ENCODE data around the gene ZYX. TPM values are rescaled to one million over a fixed set of nuclear protein-coding genes. Genes with fewer than 3 reads are reported as not detected.

The ZYX gene
- total RNA-seq (16.9 and 33.5 TPM in 2 replicates), polyA plus RNA-seq (85.6 and 131 TPM in 2 replicates), polyA minus RNA-seq (ENCODE audit: low replicate concordance) (1,191 and 1,574 TPM in 2 replicates)
- 452 and 642 TPM in 2 replicates for polyA plus RNA-seq (2012)

GRCh38 chr7:143380646-143381426, at the start of gene ZYX:
TSS of gene ZYX (plus strand) at chr7:143381345. CDS start at chr7:143381572, 227 bp downstream.
- no peaks in the 10 kb centered on the region for H4K20me1 ChIP-seq (ENCODE audit: control insufficient read depth, extremely low read depth, insufficient read depth, low read length)
- peak; percentile 96 for DNase-seq (ENCODE audit: low read depth in 2 of 2)
- no peaks in the 10 kb centered on the region for H3K27me3 ChIP-seq (ENCODE audit: control insufficient read depth, insufficient read depth, low read length)
- H3K4me2 ChIP-seq (ENCODE audit: extremely low read depth, insufficient read depth, low read length) = peak within 1 kb of the TSS; percentile 95
- H3K9me3 ChIP-seq (ENCODE audit: control insufficient read depth, insufficient read depth, low read depth, low read length) = no peaks in the 10 kb centered on the region
- TF ChIP-seq EZH2 (IDR thresholded peaks at IDR 0.05; ENCODE audit: low read length, missing control alignments) (no peak), CTCF (conservative IDR thresholded peaks at IDR 0.05 in 1 of 2, IDR thresholded peaks at IDR 0.05 in 1 of 2; ENCODE audit: low read depth in 1 of 2, low read length in 2 of 2) (no peak)
- H3K36me3 ChIP-seq (ENCODE audit: control insufficient read depth, insufficient read depth, low read length) = peaks cover 18% of the 10 kb centered on the region
- H2AFZ ChIP-seq (ENCODE audit: low read length) = no peak within 1 kb of the TSS
- H3K4me3 ChIP-seq (replicated peaks in 1 of 4; ENCODE audit: control extremely low read depth in 1 of 4, insufficient read depth in 1 of 4, low read depth in 3 of 4, low read length in 4 of 4) = peak within 1 kb of the TSS; percentile 86 to 90 (median 89)
- H3K9ac ChIP-seq (ENCODE audit: insufficient read depth, low read length) = peak within 1 kb of the TSS; percentile 96
- H3K27ac ChIP-seq (ENCODE audit: insufficient read depth, low read length) = peak within 1 kb of the TSS; percentile 98
- peaks cover 11% of the 10 kb centered on the region for H3K4me1 ChIP-seq (ENCODE audit: control insufficient read depth, extremely low read depth, insufficient read depth, low read length)
- peaks cover 56% of the 10 kb centered on the region for H3K79me2 ChIP-seq (ENCODE audit: control insufficient read depth, insufficient read depth, low read length)

GRCh38 chr7:143334244-143334643, 46.9 kb upstream of the ZYX start:
- H4K20me1 ChIP-seq (ENCODE audit: control insufficient read depth, extremely low read depth, insufficient read depth, low read length) = no peaks in the 10 kb centered on the region
- TF ChIP-seq CTCF (conservative IDR thresholded peaks at IDR 0.05 in 1 of 2, IDR thresholded peaks at IDR 0.05 in 1 of 2; ENCODE audit: low read depth in 1 of 2, low read length in 2 of 2) (no peak), EZH2 (IDR thresholded peaks at IDR 0.05; ENCODE audit: low read length, missing control alignments) (no peak)

GRCh38 chr7:143337216-143337615, 43.9 kb upstream of the ZYX start:
- Histone ChIP-seq H3K27me3 (ENCODE audit: control insufficient read depth, insufficient read depth, low read length) (no peaks in the 10 kb centered on the region), H3K4me3 (replicated peaks in 1 of 4; ENCODE audit: control extremely low read depth in 1 of 4, insufficient read depth in 1 of 4, low read depth in 3 of 4, low read length in 4 of 4) (no peak overlapping the region)

More at GRCh38 chr7:143334244-143334643, 46.9 kb upstream of the ZYX start:
- peak in 1 of 2 donors; percentile 80 for DNase-seq (ENCODE audit: low read depth in 2 of 2)
- H2AFZ ChIP-seq (ENCODE audit: low read length) = no peak overlapping the region
- no peaks in the 10 kb centered on the region for H3K36me3 ChIP-seq (ENCODE audit: control insufficient read depth, insufficient read depth, low read length)
- no peak overlapping the region for H3K4me2 ChIP-seq (ENCODE audit: extremely low read depth, insufficient read depth, low read length)
- peaks cover 7% of the 10 kb centered on the region for H3K4me1 ChIP-seq (ENCODE audit: control insufficient read depth, extremely low read depth, insufficient read depth, low read length)
- no peaks in the 10 kb centered on the region for H3K79me2 ChIP-seq (ENCODE audit: control insufficient read depth, insufficient read depth, low read length)
- no peak overlapping the region for H3K9ac ChIP-seq (ENCODE audit: insufficient read depth, low read length)
- no peak overlapping the region for H3K27ac ChIP-seq (ENCODE audit: insufficient read depth, low read length)
- H3K27me3 ChIP-seq (ENCODE audit: control insufficient read depth, insufficient read depth, low read length) = no peaks in the 10 kb centered on the region
- no peak overlapping the region for H3K4me3 ChIP-seq (replicated peaks in 1 of 4; ENCODE audit: control extremely low read depth in 1 of 4, insufficient read depth in 1 of 4, low read depth in 3 of 4, low read length in 4 of 4)
- H3K9me3 ChIP-seq (ENCODE audit: control insufficient read depth, insufficient read depth, low read depth, low read length) = no peaks in the 10 kb centered on the region

More at GRCh38 chr7:143337216-143337615, 43.9 kb upstream of the ZYX start:
- TF ChIP-seq EZH2 (IDR thresholded peaks at IDR 0.05; ENCODE audit: low read length, missing control alignments) (no peak), CTCF (conservative IDR thresholded peaks at IDR 0.05 in 1 of 2, IDR thresholded peaks at IDR 0.05 in 1 of 2; ENCODE audit: low read depth in 1 of 2, low read length in 2 of 2) (no peak)
- no peaks in the 10 kb centered on the region for H3K4me1 ChIP-seq (ENCODE audit: control insufficient read depth, extremely low read depth, insufficient read depth, low read length)
- H3K9me3 ChIP-seq (ENCODE audit: control insufficient read depth, insufficient read depth, low read depth, low read length) = no peaks in the 10 kb centered on the region
- H3K4me2 ChIP-seq (ENCODE audit: extremely low read depth, insufficient read depth, low read length) = no peak overlapping the region
- no peak overlapping the region for H3K27ac ChIP-seq (ENCODE audit: insufficient read depth, low read length)
- no peak overlapping the region for H2AFZ ChIP-seq (ENCODE audit: low read length)
- H3K9ac ChIP-seq (ENCODE audit: insufficient read depth, low read length) = no peak overlapping the region
- no peaks in the 10 kb centered on the region for H3K36me3 ChIP-seq (ENCODE audit: control insufficient read depth, insufficient read depth, low read length)
- no peaks in the 10 kb centered on the region for H4K20me1 ChIP-seq (ENCODE audit: control insufficient read depth, extremely low read depth, insufficient read depth, low read length)
- no peaks in the 10 kb centered on the region for H3K79me2 ChIP-seq (ENCODE audit: control insufficient read depth, insufficient read depth, low read length)
- no peak for DNase-seq (ENCODE audit: low read depth in 2 of 2)
